OCI-M1 (cell line): ENCODE data around the gene GLIPR1L2.

Experiments used
- DNase-seq: peaks from one replicate; lab custom pipeline; 2025; lab: John Stamatoyannopoulos, UW

GLIPR1L2 gene

DNA sequence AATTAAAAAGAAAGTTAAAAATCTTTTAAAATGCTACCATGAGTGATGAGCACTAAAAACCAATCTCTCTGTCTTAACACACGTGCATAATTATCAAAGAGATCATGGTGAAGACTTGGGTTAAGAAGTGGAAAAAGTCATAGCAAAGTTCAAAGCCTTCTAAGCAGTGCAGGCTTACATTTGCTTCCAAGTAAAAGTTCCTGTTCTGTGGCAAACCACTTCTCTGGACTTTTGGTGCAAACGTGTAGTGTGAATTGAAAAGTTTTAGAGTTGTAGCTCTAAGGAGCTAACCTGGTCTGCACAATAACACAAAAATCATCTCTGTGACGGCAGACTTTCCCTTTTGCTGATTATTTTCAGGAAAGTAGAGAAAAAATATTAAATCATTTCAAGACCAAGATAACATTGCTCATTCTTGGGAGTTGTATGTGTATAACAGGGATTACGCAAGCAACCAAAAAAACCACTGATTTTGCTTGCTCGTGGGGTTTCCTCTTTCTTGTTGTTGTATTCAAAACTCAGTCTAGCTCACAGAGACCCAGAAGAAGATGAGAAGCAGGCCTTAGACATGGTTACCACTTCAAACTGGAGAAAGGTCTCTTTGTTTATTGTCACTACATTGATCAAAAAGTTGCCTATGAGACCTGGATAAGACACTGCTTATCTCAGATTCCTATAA is 87.4 kb downstream of the GLIPR1L2 start:
- peak; percentile 85 for DNase-seq

DNA sequence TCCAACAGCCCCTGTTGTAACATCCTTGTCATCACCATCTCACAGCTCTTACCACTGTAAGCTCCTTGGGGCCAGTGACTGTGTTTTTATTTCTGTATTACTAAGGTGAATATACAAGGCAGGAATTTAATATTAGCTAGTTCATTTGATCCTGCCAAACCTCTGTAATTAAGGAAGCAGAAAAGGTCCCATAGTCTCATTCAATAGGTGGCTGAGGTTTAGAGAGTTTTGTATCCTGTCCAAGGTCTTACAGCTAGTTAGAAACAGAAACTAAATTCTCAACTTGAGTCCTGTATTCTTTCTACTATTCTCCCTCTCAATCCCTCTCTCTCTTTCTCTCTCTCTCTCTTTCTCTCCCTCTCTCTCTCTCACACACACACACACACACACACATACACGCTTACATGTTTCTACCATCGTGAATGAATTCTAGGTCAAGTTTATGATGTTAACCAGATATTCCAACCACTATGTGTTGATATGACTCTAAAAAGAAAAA is 89.1 kb downstream of the GLIPR1L2 start:
- DNase-seq: peak; percentile 70

DNA sequence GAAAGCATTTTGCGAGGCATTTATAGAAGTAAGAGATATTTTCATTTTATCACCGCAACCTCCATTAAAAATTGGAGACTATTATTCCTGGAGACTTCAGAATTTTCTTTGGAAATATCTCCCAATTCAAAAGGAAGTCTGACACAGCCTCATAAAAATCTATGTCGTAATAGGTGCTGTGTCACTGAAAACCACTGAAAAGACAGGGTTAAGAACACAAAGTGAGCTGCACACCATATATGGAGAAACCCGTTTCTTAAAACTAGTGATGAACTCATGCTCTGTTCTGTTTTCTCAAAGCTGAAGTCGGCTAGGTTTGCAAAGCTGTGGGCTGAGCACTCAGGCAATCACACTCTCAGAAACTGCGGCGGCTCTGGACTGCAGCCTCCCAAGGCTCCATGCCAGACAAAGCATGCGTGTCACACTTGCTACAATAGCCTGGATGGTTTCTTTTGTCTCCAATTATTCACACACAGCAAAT is 89.6 kb downstream of the GLIPR1L2 start, which contains the start of gene GLIPR1:
GLIPR1 (plus strand) TSS at position 287 of the 481 bp plus-strand sequence; CDS start at position 413, 126 bp downstream.
- peak; percentile 88 for DNase-seq

DNA sequence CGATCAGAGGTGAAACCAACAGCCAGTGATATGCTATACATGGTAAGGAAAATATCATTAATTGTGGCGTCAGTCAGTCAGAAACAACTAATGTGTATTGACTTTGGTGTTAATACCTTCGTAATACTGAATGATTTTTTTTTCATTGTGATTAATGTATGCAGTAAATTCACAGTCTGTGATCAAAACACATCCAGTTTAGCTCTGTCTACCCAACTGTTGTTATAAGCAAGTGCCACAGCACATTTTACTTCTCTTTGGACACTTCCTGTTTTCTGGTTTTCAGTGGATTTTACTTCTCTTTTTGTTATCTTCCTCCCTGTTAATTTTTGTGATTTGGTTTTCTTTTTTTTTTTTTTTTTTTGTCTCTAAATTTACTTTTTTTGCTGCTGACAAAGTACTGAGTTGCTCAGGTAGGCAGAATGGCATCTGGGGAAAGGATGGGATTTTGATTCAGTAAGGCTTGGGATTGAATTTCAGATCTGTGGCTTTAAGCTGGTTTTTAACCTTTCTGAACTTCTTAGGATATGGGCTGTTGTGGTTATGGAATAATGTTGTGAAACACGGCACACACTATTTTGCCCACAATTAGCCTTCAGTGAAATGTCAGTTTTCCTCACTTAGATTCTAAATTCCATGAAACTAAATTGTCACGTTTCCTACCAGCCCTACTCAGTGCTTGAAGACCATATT is 90.3 kb downstream of the GLIPR1L2 start:
- peak; percentile 83 for DNase-seq

DNA sequence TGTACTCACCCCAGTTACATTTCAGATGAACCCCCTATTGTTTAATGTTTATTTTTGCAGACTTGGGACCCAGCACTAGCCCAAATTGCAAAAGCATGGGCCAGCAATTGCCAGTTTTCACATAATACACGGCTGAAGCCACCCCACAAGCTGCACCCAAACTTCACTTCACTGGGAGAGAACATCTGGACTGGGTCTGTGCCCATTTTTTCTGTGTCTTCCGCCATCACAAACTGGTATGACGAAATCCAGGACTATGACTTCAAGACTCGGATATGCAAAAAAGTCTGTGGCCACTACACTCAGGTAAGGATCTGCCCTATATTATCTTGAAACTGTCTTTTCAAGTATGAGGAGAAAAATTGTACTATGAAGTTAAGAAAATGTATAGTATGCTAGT is 90.9 kb downstream of the GLIPR1L2 start:
- DNase-seq: no peak
